HCT116 (cell line): ENCODE results near the gene MUSK. TPM values are rescaled to one million over a fixed set of nuclear protein-coding genes. Genes with fewer than 3 reads are reported as not detected.

Experiments
- ATAC-seq: fragments of 200-7000 bp; cut with Tn5 transposase; 2 replicates; pipeline ENCODE4 v1.9.1; 2020; ENCODE audit warnings: mild to moderate bottlenecking, moderate library complexity
- BruUV-seq: library from RNA; stranded (reverse); fragments of 400-500 nt; replicated peaks from 2 replicates; lab custom pipeline; 2021; lab: Mats Ljungman, UMichigan
- CTCF ChIA-PET: fragments of 300-600 bp; sonication (Branson Sonifier 250); formaldehyde crosslinking; loops from one replicate; lab custom pipeline; 2021; ENCODE audit warnings: antibody characterized with exemption; lab: Charles Lee
- POLR2A ChIA-PET: fragments of 300-600, 350-600 bp; sonication (Branson Sonifier 250); formaldehyde crosslinking; loops from one replicate; lab custom pipeline; 2021; ENCODE audit warnings: antibody characterized with exemption; lab: Charles Lee
- RAD21 ChIA-PET, 2 experiments: fragments of 300-600 bp; sonication (Branson Sonifier 250); formaldehyde crosslinking; loops; one replicate each; lab custom pipeline; 2023; ENCODE audit warnings: low total read pairs in 2 of 2; ENCODE audit not compliant: uncharacterized antibody in 2 of 2, unreplicated experiment in 2 of 2, low non-redundant PET in 1 of 2; lab: Charles Lee
- DNase-seq: peaks from one replicate; pipeline ENCODE4 v3.0.0-alpha.2; 2010; ENCODE audit warnings: low read depth, low spot score
- H2AFZ ChIP-seq: fragments of 200-600 bp; shearing (Covaris generic), sonication (generic); 2 replicates; pipeline ENCODE4 v1.6.1; 2017; ENCODE audit warnings: low read depth, mixed run types, mixed read lengths, antibody characterized with exemption, low read length; ENCODE audit not compliant: poor library complexity, severe bottlenecking
- H3K27ac ChIP-seq: 2 replicates; pipeline ENCODE4 v1.5.1; 2012; ENCODE audit warnings: low read depth, low read length
- H3K27me3 ChIP-seq: fragments of 200-600 bp; sonication (generic); 2 replicates; pipeline ENCODE4 v1.6.1; 2016; ENCODE audit warnings: mixed run types, low read length, mixed read lengths; ENCODE audit not compliant: insufficient read depth
- H3K36me3 ChIP-seq, 2 experiments: fragments of 200-500 bp in 1 of 2; fragments of 200-600 bp in 1 of 2; sonication (Bioruptor generic) in 1 of 2; sonication (generic) in 1 of 2; 2 replicates each; pipeline versions ENCODE4 v1.5.1 to v1.6.1; 2014 to 2016; ENCODE audit warnings: low read length in 2 of 2, inconsistent platforms in 1 of 2, mixed read lengths in 1 of 2, mixed run types in 1 of 2; ENCODE audit not compliant: insufficient read depth in 2 of 2, control insufficient read depth in 1 of 2
- H3K4me1 ChIP-seq, 2 experiments: fragments of 200-600 bp in 1 of 2; sonication (generic) in 1 of 2; 2 replicates each; pipeline versions ENCODE4 v1.5.1 to v1.6.1; 2012 to 2017; ENCODE audit warnings: low read length in 2 of 2, inconsistent platforms in 1 of 2, mild to moderate bottlenecking in 1 of 2, mixed read lengths in 1 of 2, mixed run types in 1 of 2, moderate library complexity in 1 of 2; ENCODE audit not compliant: insufficient read depth in 2 of 2, control insufficient read depth in 1 of 2
- H3K4me2 ChIP-seq: fragments of 200-600 bp; sonication (generic); 2 replicates; pipeline ENCODE4 v1.6.1; 2017; ENCODE audit warnings: mixed run types, low read length, mixed read lengths
- H3K4me3 ChIP-seq, 2 experiments: fragments of 200-600 bp in 1 of 2; sonication (generic) in 1 of 2; replicated peaks in 1 of 2; 2 replicates each; pipeline ENCODE4 v1.5.1; 2011 to 2016; ENCODE audit warnings: low read length in 2 of 2, control low read depth in 1 of 2, low read depth in 1 of 2, mild to moderate bottlenecking in 1 of 2, mixed read lengths in 1 of 2, mixed run types in 1 of 2
- H3K79me2 ChIP-seq: fragments of 200-600 bp; sonication (generic); 2 replicates; pipeline ENCODE4 v1.6.1; 2017; ENCODE audit warnings: mild to moderate bottlenecking, mixed run types, low read length, moderate library complexity, mixed read lengths; ENCODE audit not compliant: insufficient read depth
- H3K9ac ChIP-seq: fragments of 200-600 bp; sonication (generic); 2 replicates; pipeline ENCODE4 v1.6.1; 2016; ENCODE audit warnings: low read length, mixed read lengths
- H3K9me2 ChIP-seq: fragments of 200-600 bp; sonication (generic), shearing (Covaris generic); 2 replicates; pipeline ENCODE4 v1.6.1; 2017; ENCODE audit warnings: mixed run types, mild to moderate bottlenecking, moderate library complexity; ENCODE audit not compliant: insufficient read depth
- H3K9me3 ChIP-seq, 2 experiments: fragments of 200-500 bp in 1 of 2; fragments of 200-600 bp in 1 of 2; sonication (Bioruptor generic) in 1 of 2; sonication (generic) in 1 of 2; 2 replicates each; pipeline ENCODE4 v1.6.1; 2014 to 2017; ENCODE audit warnings: low read length in 2 of 2, mixed read lengths in 2 of 2, inconsistent platforms in 1 of 2, low read depth in 1 of 2, mild to moderate bottlenecking in 1 of 2, mixed run types in 1 of 2, moderate library complexity in 1 of 2; ENCODE audit not compliant: control insufficient read depth in 1 of 2, insufficient read depth in 1 of 2
- H4K20me1 ChIP-seq: fragments of 200-600 bp; sonication (generic), shearing (Covaris generic); 2 replicates; pipeline ENCODE4 v1.6.1; 2017; ENCODE audit warnings: mixed run types, mild to moderate bottlenecking, moderate library complexity; ENCODE audit not compliant: insufficient read depth
- CBX3 ChIP-seq: IDR thresholded peaks from 2 replicates; pipeline ENCODE4 v1.6.1; 2012; ENCODE audit warnings: low read depth
- CTCF ChIP-seq, 3 experiments: fragments of 200-600 bp in 1 of 3; sonication (generic) in 1 of 3; IDR thresholded peaks in 2 of 3; conservative IDR thresholded peaks in 1 of 3; 2 replicates each; pipeline ENCODE4 v1.5.1; 2012 to 2017; ENCODE audit warnings: low read depth in 2 of 3, low read length in 2 of 3, antibody characterized with exemption in 1 of 3, borderline replicate concordance in 1 of 3, control low read depth in 1 of 3, mild to moderate bottlenecking in 1 of 3, mixed read lengths in 1 of 3, mixed run types in 1 of 3, moderate library complexity in 1 of 3; ENCODE audit not compliant: insufficient read depth in 1 of 3
- FOSL1 ChIP-seq: IDR thresholded peaks from 2 replicates; pipeline ENCODE4 v1.6.1; 2012; ENCODE audit warnings: low read depth
- POLR2A ChIP-seq: IDR thresholded peaks from 2 replicates; pipeline ENCODE4 v1.7.0; 2011; ENCODE audit warnings: borderline replicate concordance; ENCODE audit not compliant: insufficient read depth, insufficient read length; ENCODE audit errors: extremely low read depth
- POLR2AphosphoS5 ChIP-seq: IDR thresholded peaks from 2 replicates; pipeline ENCODE4 v1.6.1; 2011; ENCODE audit warnings: mild to moderate bottlenecking, low read depth, low read length, moderate library complexity
- RAD21 ChIP-seq: IDR thresholded peaks from 2 replicates; pipeline ENCODE4 v1.6.1; 2012; ENCODE audit warnings: low read depth, mild to moderate bottlenecking
- SIN3A ChIP-seq: IDR thresholded peaks from 2 replicates; pipeline ENCODE4 v1.6.1; 2012; ENCODE audit warnings: low read depth
- SRF ChIP-seq: IDR thresholded peaks from 2 replicates; pipeline ENCODE4 v1.6.1; 2012; ENCODE audit warnings: low read depth
- ZBTB33 ChIP-seq: IDR thresholded peaks from 2 replicates; pipeline ENCODE4 v1.6.1; 2011; ENCODE audit warnings: mild to moderate bottlenecking, low read length, moderate library complexity; ENCODE audit not compliant: insufficient replicate concordance; ENCODE audit errors: extremely low read depth
- intact Hi-C: fragments of 100-400 bp; cut with micrococcal nuclease; formaldehyde crosslinking; loops from 2 replicates; pipeline ENCODE4 v1.10.0; 2022
- total RNA-seq: library from RNA; stranded (reverse); gene quantifications from one replicate; pipeline ENCODE4 v1.2.1, GENCODE V29; 2021; ENCODE audit not compliant: unreplicated experiment
- TF ChIP-seq, protein P1 (sequence below): IDR thresholded peaks from 2 replicates; pipeline ENCODE4 v1.6.1; 2012
- TF ChIP-seq, protein P2 (sequence below): IDR thresholded peaks from 2 replicates; pipeline ENCODE4 v1.6.1; 2012

MUSK gene
- total RNA-seq, 1 experiment from 2014 or later, result not detected

DNA sequence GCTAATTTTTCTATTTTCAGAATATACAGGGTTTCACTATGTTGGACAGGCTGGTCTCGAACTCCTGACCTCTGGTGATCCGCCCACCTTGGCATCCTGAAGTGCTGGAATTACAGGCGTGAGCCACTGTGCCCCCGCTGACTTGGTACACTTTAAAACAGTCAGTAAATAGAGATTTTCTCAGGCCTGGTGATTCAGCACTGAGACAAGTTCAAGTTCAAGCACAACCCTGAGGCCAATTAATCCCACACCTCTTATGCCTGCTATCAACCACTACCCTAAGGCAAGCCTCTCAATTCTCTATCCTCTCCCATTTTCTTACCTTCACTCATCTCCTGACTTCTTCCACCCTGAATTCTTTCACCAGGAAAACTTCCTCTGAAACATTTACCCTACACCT lies 18.9 kb downstream of the MUSK start:
- peaks cover 0 to 8% of the 10 kb centered on the region in 2 experiments; a peak in 1 of 4 replicates for H3K4me1 ChIP-seq
- H3K4me3 ChIP-seq, result no peak overlapping the region
- BruUV-seq, result no TSS peak
- no peak; the same call in 1 of the 2 replicates for ATAC-seq
- CTCF ChIA-PET, result no interaction called here
- TF ChIP-seq, protein P1, sequence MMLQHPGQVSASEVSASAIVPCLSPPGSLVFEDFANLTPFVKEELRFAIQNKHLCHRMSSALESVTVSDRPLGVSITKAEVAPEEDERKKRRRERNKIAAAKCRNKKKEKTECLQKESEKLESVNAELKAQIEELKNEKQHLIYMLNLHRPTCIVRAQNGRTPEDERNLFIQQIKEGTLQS, result no peak
- TF ChIP-seq CTCF (IDR thresholded peaks at IDR 0.05 in 2 of 3, conservative IDR thresholded peaks at IDR 0.05 in 1 of 3; ENCODE audit: borderline replicate concordance in 1 of 3, insufficient read depth in 1 of 3, low read depth in 2 of 3, low read length in 2 of 3) (no peak), CBX3 (no peak), RAD21 (no peak)
- H3K4me2 ChIP-seq, result no peak overlapping the region
- H3K27me3 ChIP-seq, result no peaks in the 10 kb centered on the region
- H3K27ac ChIP-seq, result no peak overlapping the region
- H3K79me2 ChIP-seq, result no peaks in the 10 kb centered on the region
- intact Hi-C loops, result no loop called here
- no peak overlapping the region for H3K9ac ChIP-seq
- peak overlapping the region; percentile 93 for H2AFZ ChIP-seq
- H3K9me3 ChIP-seq, result no peaks in the 10 kb centered on the region
- H4K20me1 ChIP-seq, result no peaks in the 10 kb centered on the region
- H3K36me3 ChIP-seq, result no peaks in the 10 kb centered on the region
- POLR2A ChIA-PET, result no interaction called here
- no peaks in the 10 kb centered on the region for H3K9me2 ChIP-seq
- RAD21 ChIA-PET, result no interaction called here
- DNase-seq, result no peak

DNA sequence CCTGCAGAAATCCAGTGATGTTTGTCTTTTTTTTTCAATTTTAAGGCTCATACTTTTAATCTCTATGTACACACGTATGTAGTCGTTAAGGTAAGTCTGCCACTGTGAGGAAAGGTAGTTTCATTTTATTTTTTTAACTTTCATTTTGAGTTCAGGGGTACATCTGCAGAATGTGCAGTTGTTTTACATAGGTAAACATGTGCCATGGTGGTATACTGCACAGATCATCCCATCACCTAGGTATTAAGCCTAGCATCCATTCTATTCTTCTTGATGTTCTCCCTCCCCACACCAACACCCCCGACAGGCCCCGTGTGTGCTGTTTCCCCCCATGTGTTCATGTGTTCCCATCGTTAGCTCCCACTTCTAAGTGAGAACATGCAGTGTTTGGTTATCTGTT lies 19.7 kb downstream of the MUSK start:
- POLR2A ChIA-PET, result no interaction called here
- TF ChIP-seq SIN3A, result no peak
- TF ChIP-seq POLR2AphosphoS5, result no peak
- TF ChIP-seq, protein P2, sequence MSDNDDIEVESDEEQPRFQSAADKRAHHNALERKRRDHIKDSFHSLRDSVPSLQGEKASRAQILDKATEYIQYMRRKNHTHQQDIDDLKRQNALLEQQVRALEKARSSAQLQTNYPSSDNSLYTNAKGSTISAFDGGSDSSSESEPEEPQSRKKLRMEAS, result no peak
- TF ChIP-seq SRF, result no peak
- no peak for TF ChIP-seq POLR2A
- no peak for TF ChIP-seq FOSL1
- no peak for TF ChIP-seq ZBTB33
- RAD21 ChIA-PET, result no interaction called here

More for the DNA sequence above, 19.7 kb downstream of the MUSK start:
- Histone ChIP-seq H3K36me3 (no peaks in the 10 kb centered on the region), H3K4me3 (no peak overlapping the region), H3K9me2 (no peaks in the 10 kb centered on the region), H3K79me2 (no peaks in the 10 kb centered on the region), H4K20me1 (no peaks in the 10 kb centered on the region), H3K4me1 (peaks cover 0 to 8% of the 10 kb centered on the region in 2 experiments; a peak in 1 of 4 replicates), H3K27ac (no peak overlapping the region), H3K9me3 (no peaks in the 10 kb centered on the region), H3K4me2 (no peak overlapping the region), H3K27me3 (no peaks in the 10 kb centered on the region), H2AFZ (peak overlapping the region; percentile 93), H3K9ac (no peak overlapping the region)
- no TSS peak for BruUV-seq
- ATAC-seq (no peak), DNase-seq (no peak)
- intact Hi-C loops, result no loop called here
- CTCF ChIA-PET, result interaction anchor here (0.6 kb wide), 1 partner anchor 76 kb away, joined by 3 read pairs; no protein-coding TSS in a partner anchor
